ENCODE data around the gene RPL13A. TPM values are rescaled to one million over a fixed set of nuclear protein-coding genes. Genes with fewer than 3 reads are reported as not detected.

RPL13A gene
- total and polyA plus RNA-seq, 2 donors from 2014 or later, result 2,090 to 3,309 TPM

- FAIRE-seq, result no peak
- no peak for DNase-seq
- Histone ChIP-seq H3K9ac (ENCODE audit: low read length in 3 of 3) (no peak overlapping the region), H3K4me1 (ENCODE audit: control insufficient read depth in 2 of 3, insufficient read depth in 2 of 3, low read depth in 1 of 3, low read length in 3 of 3) (peaks cover 0 to 2% (median 0%) of the 10 kb centered on the region in 3 donors), H3K9me3 (ENCODE audit: control insufficient read depth in 2 of 3, insufficient read depth in 1 of 3, low read length in 3 of 3) (no peaks in the 10 kb centered on the region), H3K36me3 (ENCODE audit: control insufficient read depth in 2 of 3, insufficient read depth in 3 of 3, low read length in 3 of 3) (peaks cover 0 to 2% (median 0%) of the 10 kb centered on the region in 3 donors), H3K4me3 (ENCODE audit: low read length in 3 of 3) (no peak overlapping the region), H3K27ac (ENCODE audit: low read depth in 2 of 2, low read length in 2 of 2) (no peak overlapping the region), H3K27me3 (ENCODE audit: control insufficient read depth, insufficient read depth, low read length) (no peaks in the 10 kb centered on the region)
- TF ChIP-seq CTCF (IDR thresholded peaks at IDR 0.05; ENCODE audit: borderline replicate concordance, extremely low read depth, insufficient read depth), result no peak
- intact Hi-C loops (cut with DNase I), result no loop called here
These were observed 22.0 kb upstream of the RPL13A start for GRCh38 chr19:49465371-49465770.

- H3K4me3 ChIP-seq (ENCODE audit: low read length in 3 of 3), result no peak overlapping the region
- no peak overlapping the region for H3K9ac ChIP-seq (ENCODE audit: low read length in 3 of 3)
- H3K9me3 ChIP-seq (ENCODE audit: control insufficient read depth in 2 of 3, insufficient read depth in 1 of 3, low read length in 3 of 3), result no peaks in the 10 kb centered on the region
- H3K36me3 ChIP-seq (ENCODE audit: control insufficient read depth in 2 of 3, insufficient read depth in 3 of 3, low read length in 3 of 3), result peaks cover 0 to 2% (median 0%) of the 10 kb centered on the region in 3 donors
- TF ChIP-seq CTCF (IDR thresholded peaks at IDR 0.05; ENCODE audit: borderline replicate concordance, extremely low read depth, insufficient read depth), result no peak
- peaks cover 0 to 2% (median 0%) of the 10 kb centered on the region in 3 donors for H3K4me1 ChIP-seq (ENCODE audit: control insufficient read depth in 2 of 3, insufficient read depth in 2 of 3, low read depth in 1 of 3, low read length in 3 of 3)
- intact Hi-C loops (cut with DNase I), result no loop called here
- H3K27me3 ChIP-seq (ENCODE audit: control insufficient read depth, insufficient read depth, low read length), result no peaks in the 10 kb centered on the region
- no peak for FAIRE-seq
- no peak for DNase-seq
- H3K27ac ChIP-seq (ENCODE audit: low read depth in 2 of 2, low read length in 2 of 2), result no peak overlapping the region
These were observed 19.2 kb upstream of the RPL13A start for GRCh38 chr19:49468199-49468598.

GRCh38 chr19:49468746-49469447 is 18.5 kb upstream of the RPL13A start:
- intact Hi-C loops (cut with DNase I), result no loop called here
- peaks cover 0 to 5% (median 0%) of the 10 kb centered on the region in 3 donors for H3K4me1 ChIP-seq (ENCODE audit: control insufficient read depth in 2 of 3, insufficient read depth in 2 of 3, low read depth in 1 of 3, low read length in 3 of 3)
- peak in 3 of 5 donors; percentile 44 to 77 (median 56) for DNase-seq
- no peak overlapping the region for H3K4me3 ChIP-seq (ENCODE audit: low read length in 3 of 3)
- no peaks in the 10 kb centered on the region for H3K9me3 ChIP-seq (ENCODE audit: control insufficient read depth in 2 of 3, insufficient read depth in 1 of 3, low read length in 3 of 3)
- no peaks in the 10 kb centered on the region for H3K27me3 ChIP-seq (ENCODE audit: control insufficient read depth, insufficient read depth, low read length)
- peak overlapping the region in 1 of 2 donors; percentile 72 for H3K27ac ChIP-seq (ENCODE audit: low read depth in 2 of 2, low read length in 2 of 2)
- peaks cover 0 to 2% (median 0%) of the 10 kb centered on the region in 3 donors for H3K36me3 ChIP-seq (ENCODE audit: control insufficient read depth in 2 of 3, insufficient read depth in 3 of 3, low read length in 3 of 3)
- FAIRE-seq, result no peak
- TF ChIP-seq CTCF (IDR thresholded peaks at IDR 0.05; ENCODE audit: borderline replicate concordance, extremely low read depth, insufficient read depth), result no peak
- H3K9ac ChIP-seq (ENCODE audit: low read length in 3 of 3), result no peak overlapping the region
